DND-41 (cell line): ENCODE data around the gene GLCCI1.

Experiments
- ATAC-seq: fragments of 200-7000 bp; cut with Tn5 transposase; 3 replicates; pipeline ENCODE4 v1.9.1; 2021; ENCODE audit warnings: low read depth; ENCODE audit not compliant: insufficient read depth
- DNase-seq: peaks from one replicate; pipeline ENCODE4 v3.0.0-alpha.2; 2020
- H2AFZ ChIP-seq: 2 replicates; pipeline ENCODE4 v1.6.0; 2012; ENCODE audit warnings: low read depth, low read length
- H3K27ac ChIP-seq: 2 replicates; pipeline ENCODE4 v1.5.1; 2012; ENCODE audit warnings: low read length, inconsistent platforms
- H3K27me3 ChIP-seq: fragments of 200-600 bp; sonication (generic); 2 replicates; pipeline ENCODE4 v1.6.0; 2012; ENCODE audit warnings: low read length, mild to moderate bottlenecking, inconsistent platforms; ENCODE audit not compliant: insufficient read depth, poor library complexity
- H3K36me3 ChIP-seq: 2 replicates; pipeline ENCODE4 v1.5.1; 2012; ENCODE audit warnings: low read length, inconsistent platforms; ENCODE audit not compliant: insufficient read depth
- H3K4me1 ChIP-seq: 2 replicates; pipeline ENCODE4 v1.5.1; 2012; ENCODE audit warnings: mild to moderate bottlenecking, low read length; ENCODE audit not compliant: insufficient read depth
- H3K4me2 ChIP-seq: 2 replicates; pipeline ENCODE4 v1.6.0; 2012; ENCODE audit warnings: mild to moderate bottlenecking, moderate library complexity, low read length, inconsistent platforms; ENCODE audit not compliant: insufficient read depth
- H3K4me3 ChIP-seq, 2 experiments: fragments of 200-600 bp in 1 of 2; shearing (Covaris generic) in 1 of 2; 2 replicates each; pipeline ENCODE4 v1.5.1; 2012 to 2016; ENCODE audit warnings: inconsistent platforms in 2 of 2, low read length in 2 of 2, mild to moderate bottlenecking in 2 of 2, low read depth in 1 of 2, moderate library complexity in 1 of 2
- H3K79me2 ChIP-seq: 2 replicates; pipeline ENCODE4 v1.6.0; 2012; ENCODE audit warnings: low read length, inconsistent platforms; ENCODE audit not compliant: insufficient read depth
- H3K9ac ChIP-seq: 2 replicates; pipeline ENCODE4 v1.6.0; 2012; ENCODE audit warnings: low read depth, mild to moderate bottlenecking, inconsistent platforms, low read length, moderate library complexity
- H3K9me3 ChIP-seq: 2 replicates; pipeline ENCODE4 v1.5.1; 2012; ENCODE audit warnings: low read length, moderate library complexity, mild to moderate bottlenecking, inconsistent platforms; ENCODE audit not compliant: insufficient read depth, severe bottlenecking
- H4K20me1 ChIP-seq: 2 replicates; pipeline ENCODE4 v1.6.0; 2012; ENCODE audit warnings: low read length; ENCODE audit not compliant: insufficient read depth
- CTCF ChIP-seq: IDR thresholded peaks from 2 replicates; pipeline ENCODE4 v1.5.1; 2012; ENCODE audit warnings: borderline replicate concordance, low read length, moderate library complexity, mild to moderate bottlenecking; ENCODE audit not compliant: poor library complexity, severe bottlenecking; ENCODE audit errors: extremely low read depth
- EZH2 ChIP-seq: IDR thresholded peaks from 3 replicates; pipeline ENCODE4 v1.6.1; 2012; ENCODE audit warnings: borderline replicate concordance, low read depth, mild to moderate bottlenecking, moderate library complexity, low read length, inconsistent platforms; ENCODE audit not compliant: severe bottlenecking

The GLCCI1 gene

GRCh38 chr7:7978860-7979259 is 10.3 kb downstream of the GLCCI1 start:
- H3K4me1 ChIP-seq = peaks cover 21% of the 10 kb centered on the region
- no peaks in the 10 kb centered on the region; the same call in 1 of the 2 replicates for H3K36me3 ChIP-seq
- H3K79me2 ChIP-seq = peaks cover 100% of the 10 kb centered on the region
- H3K4me3 ChIP-seq = no peak overlapping the region
- TF ChIP-seq EZH2 (no peak), CTCF (no peak)
- H4K20me1 ChIP-seq = peaks cover 26% of the 10 kb centered on the region; the same call in 1 of the 2 replicates
- H3K27ac ChIP-seq = no peak overlapping the region
- no peak overlapping the region for H2AFZ ChIP-seq
- H3K9ac ChIP-seq = no peak overlapping the region
- no peak for DNase-seq
- no peaks in the 10 kb centered on the region for H3K9me3 ChIP-seq
- H3K4me2 ChIP-seq = no peak overlapping the region
- H3K27me3 ChIP-seq = no peaks in the 10 kb centered on the region
- no peak for ATAC-seq

GRCh38 chr7:7979558-7979957 is 11.0 kb downstream of the GLCCI1 start:
- DNase-seq (no peak), ATAC-seq (no peak)
- TF ChIP-seq EZH2 (no peak), CTCF (no peak)
- H3K9ac ChIP-seq = no peak overlapping the region
- H3K9me3 ChIP-seq = no peaks in the 10 kb centered on the region
- no peak overlapping the region for H3K4me3 ChIP-seq
- H3K27ac ChIP-seq = no peak overlapping the region
- no peaks in the 10 kb centered on the region for H3K27me3 ChIP-seq
- H3K4me2 ChIP-seq = no peak overlapping the region
- H3K36me3 ChIP-seq = no peaks in the 10 kb centered on the region; the same call in 1 of the 2 replicates
- peaks cover 100% of the 10 kb centered on the region for H3K79me2 ChIP-seq
- H2AFZ ChIP-seq = no peak overlapping the region
- H3K4me1 ChIP-seq = peaks cover 21% of the 10 kb centered on the region
- peaks cover 22% of the 10 kb centered on the region; the same call in 1 of the 2 replicates for H4K20me1 ChIP-seq

GRCh38 chr7:7980134-7980533 is 11.5 kb downstream of the GLCCI1 start:
- Histone ChIP-seq H4K20me1 (peaks cover 19% of the 10 kb centered on the region; the same call in 1 of the 2 replicates), H3K79me2 (peaks cover 100% of the 10 kb centered on the region)

More at GRCh38 chr7:7980134-7980533, 11.5 kb downstream of the GLCCI1 start:
- Histone ChIP-seq H3K4me1 (peaks cover 19% of the 10 kb centered on the region), H3K27me3 (no peaks in the 10 kb centered on the region), H3K4me3 (no peak overlapping the region), H3K27ac (no peak overlapping the region), H3K9ac (no peak overlapping the region), H3K4me2 (no peak overlapping the region), H3K9me3 (no peaks in the 10 kb centered on the region), H3K36me3 (no peaks in the 10 kb centered on the region; the same call in 1 of the 2 replicates), H2AFZ (no peak overlapping the region)
- no peak for DNase-seq
- no peak for ATAC-seq
- no peak for TF ChIP-seq EZH2
- no peak for TF ChIP-seq CTCF
